CD4-positive, alpha-beta T cell treated with Interleukin-17A for 4 hours (primary cell): ENCODE results near the gene DCC.

Source experiments
- DNase-seq: peaks from one replicate; pipeline ENCODE4 v3.0.0-alpha.2; 2020; ENCODE audit warnings: mixed read lengths

DCC gene

GRCh38 chr18:52510139-52510538 is 170.1 kb downstream of the DCC start:
- DNase-seq, result no peak

GRCh38 chr18:52518086-52518485 is 178.1 kb downstream of the DCC start:
- no peak for DNase-seq

GRCh38 chr18:52519021-52519420 is 179.0 kb downstream of the DCC start:
- no peak for DNase-seq

GRCh38 chr18:52523566-52523965 is 183.6 kb downstream of the DCC start:
- DNase-seq, result no peak

- DNase-seq, result no peak
Observed at GRCh38 chr18:52531836-52532235, 191.8 kb downstream of the DCC start.

- no peak for DNase-seq
Observed at GRCh38 chr18:52536039-52536438, 196.0 kb downstream of the DCC start.

- DNase-seq, result no peak
Observed at GRCh38 chr18:52537261-52537660, 197.3 kb downstream of the DCC start.

GRCh38 chr18:52541056-52541455 is 201.1 kb downstream of the DCC start:
- no peak for DNase-seq

GRCh38 chr18:52544086-52544485 is 204.1 kb downstream of the DCC start:
- no peak for DNase-seq

- no peak for DNase-seq
Observed at GRCh38 chr18:52546686-52547346, 206.8 kb downstream of the DCC start.

- DNase-seq, result no peak
Observed at GRCh38 chr18:52553441-52553840, 213.4 kb downstream of the DCC start.

- DNase-seq, result no peak
Observed at GRCh38 chr18:52554180-52554579, 214.2 kb downstream of the DCC start.

GRCh38 chr18:52567360-52567759 is 227.4 kb downstream of the DCC start:
- no peak for DNase-seq

GRCh38 chr18:52569492-52569891 is 229.5 kb downstream of the DCC start:
- DNase-seq, result no peak

GRCh38 chr18:52570975-52571374 is 231.0 kb downstream of the DCC start:
- DNase-seq, result no peak

- DNase-seq, result no peak
Observed at GRCh38 chr18:52572036-52573000, 232.3 kb downstream of the DCC start.

GRCh38 chr18:52577795-52578194 is 237.8 kb downstream of the DCC start:
- DNase-seq, result no peak

- DNase-seq, result no peak
Observed at GRCh38 chr18:52582061-52582460, 242.1 kb downstream of the DCC start.

GRCh38 chr18:52582516-52582915 is 242.5 kb downstream of the DCC start:
- no peak for DNase-seq

GRCh38 chr18:52588931-52589330 is 248.9 kb downstream of the DCC start:
- no peak for DNase-seq

- DNase-seq, result no peak
Observed at GRCh38 chr18:52596748-52597435, 256.9 kb downstream of the DCC start.

- DNase-seq, result no peak
Observed at GRCh38 chr18:52598921-52599320, 258.9 kb downstream of the DCC start.

- DNase-seq, result no peak
Observed at GRCh38 chr18:52602820-52603219, 262.8 kb downstream of the DCC start.

- DNase-seq, result no peak
Observed at GRCh38 chr18:52605345-52605744, 265.3 kb downstream of the DCC start.
